Measurements from ENCODE around the gene HPS3.
"Not testable (repeated sequence)": the region's sequence is repeated elsewhere in the genome, so short reads cannot be mapped to it uniquely, and the experiment has no call there.

HPS3 gene

DNA sequence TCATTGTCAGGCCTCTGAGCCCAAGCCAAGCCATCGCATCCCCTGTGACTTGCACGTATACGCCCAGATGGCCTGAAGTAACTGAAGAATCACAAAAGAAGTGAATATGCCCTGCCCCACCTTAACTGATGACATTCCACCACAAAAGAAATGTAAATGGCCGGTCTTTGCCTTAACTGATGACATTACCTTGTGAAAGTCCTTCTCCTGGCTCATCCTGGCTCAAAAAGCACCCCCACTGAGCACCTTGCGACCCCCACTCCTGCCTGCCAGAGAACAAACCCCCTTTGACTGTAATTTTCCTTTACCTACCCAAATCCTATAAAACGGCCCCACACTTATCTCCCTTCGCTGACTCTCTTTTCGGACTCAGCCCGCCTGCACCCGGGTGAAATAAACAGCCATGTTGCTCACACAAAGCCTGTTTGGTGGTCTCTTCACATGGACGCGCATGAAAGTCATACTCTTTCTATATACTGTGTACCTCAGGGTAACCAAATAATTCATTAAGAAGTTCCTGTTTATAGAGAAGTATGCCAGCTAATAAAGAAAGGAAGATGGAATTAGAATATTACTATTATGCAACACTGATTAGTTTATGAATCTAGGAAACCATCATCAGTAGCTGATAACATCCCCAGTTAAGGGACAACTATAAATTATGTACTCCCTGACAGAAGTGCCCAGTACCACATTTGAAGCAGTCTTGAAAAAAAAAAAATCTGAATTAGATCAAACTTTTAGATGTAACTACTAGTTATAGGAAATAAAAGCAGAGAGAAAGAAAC is 67.6 kb downstream of the HPS3 start:
- DNase-seq: not testable (repeated sequence)

DNA sequence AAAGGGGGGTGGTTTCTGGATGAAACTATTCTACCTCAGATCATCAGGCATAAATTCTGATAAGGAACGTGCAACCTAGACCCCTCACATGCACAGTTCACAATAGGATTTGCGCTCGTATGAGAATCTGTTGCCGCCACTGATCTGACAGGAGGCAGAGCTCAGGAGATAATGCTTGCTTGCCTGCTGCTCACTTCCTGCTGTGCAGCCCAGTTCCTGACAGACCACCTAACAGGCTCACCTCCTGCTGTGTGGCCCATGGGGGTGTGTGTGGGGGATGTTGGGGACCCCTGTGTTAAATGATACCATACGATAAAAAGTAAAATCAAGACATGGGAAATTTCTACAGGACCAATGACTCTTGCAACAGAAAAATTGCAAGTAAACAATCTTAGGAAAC is 68.2 kb downstream of the HPS3 start:
- DNase-seq: peak; percentile 33

- DNase-seq: no peak
Measured at GRCh38 chr3:149198611-149199010, 69.2 kb downstream of the HPS3 start.

- no peak for DNase-seq
Measured at GRCh38 chr3:149199474-149199873, 70.0 kb downstream of the HPS3 start.

DNA sequence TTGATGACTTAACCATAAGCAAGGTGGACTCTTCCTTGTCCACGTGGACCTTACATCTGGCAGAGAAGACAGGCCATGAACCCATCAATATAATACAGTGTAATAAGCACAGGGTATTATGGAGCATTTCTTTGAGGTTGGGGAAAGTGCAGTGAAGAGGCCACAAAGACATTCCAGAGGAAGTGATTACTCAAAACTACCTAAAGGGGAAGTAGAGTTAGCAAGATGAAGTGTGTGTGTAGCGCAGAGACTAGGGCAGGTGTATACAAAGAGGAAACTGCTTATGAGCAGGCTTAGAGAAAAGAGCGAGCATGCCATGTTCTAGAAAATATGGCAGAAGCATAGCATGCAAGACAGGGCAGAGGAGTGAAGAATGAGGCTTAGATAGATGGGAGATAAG is 74.3 kb downstream of the HPS3 start:
- DNase-seq: no peak

DNA sequence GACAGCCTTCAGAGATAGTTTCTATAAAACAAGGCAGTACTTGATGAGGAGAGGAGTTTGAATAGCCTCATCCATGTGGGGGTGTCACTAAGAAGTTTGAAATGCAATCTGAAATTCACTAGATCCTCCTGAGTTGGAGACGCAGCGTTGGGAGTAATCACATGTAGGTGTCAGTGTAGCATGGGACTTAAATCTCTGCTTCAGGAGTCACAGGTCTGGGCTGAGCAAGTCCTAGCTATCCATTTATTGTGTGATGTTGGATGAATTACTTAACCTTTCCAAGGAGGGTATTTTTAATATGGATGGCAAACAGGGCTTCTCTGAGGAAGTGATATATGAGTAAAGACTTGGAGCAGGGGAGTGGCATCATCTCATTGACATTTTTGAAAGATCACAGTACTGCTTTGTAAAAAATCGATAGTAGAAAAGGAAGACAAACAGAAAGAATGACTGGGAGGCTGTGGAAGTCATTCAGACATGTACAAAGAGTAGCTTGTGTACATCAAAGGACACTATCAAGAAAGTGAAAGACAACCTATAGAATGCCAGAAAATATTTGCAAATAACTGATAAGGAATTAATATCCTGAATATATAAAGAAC is 75.1 kb downstream of the HPS3 start:
- DNase-seq: no peak

DNA sequence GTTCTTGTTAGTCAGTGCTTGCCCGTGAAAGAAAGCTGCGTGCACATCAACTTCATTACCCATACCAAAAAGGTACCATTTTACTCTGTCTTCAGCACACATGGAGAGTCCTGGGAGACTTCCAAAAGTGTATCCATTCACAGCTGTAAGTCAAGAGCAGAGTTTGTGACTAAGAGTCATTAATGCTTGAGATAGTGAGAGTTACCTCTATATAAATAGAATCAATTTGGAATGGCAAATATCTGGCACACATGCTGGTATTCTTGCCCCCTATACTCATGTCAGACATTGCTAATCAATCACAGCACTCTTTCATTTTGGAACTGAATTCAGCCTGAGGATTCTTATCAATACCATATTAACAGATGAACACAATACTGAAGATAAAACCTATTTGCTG is 78.0 kb downstream of the HPS3 start:
- no peak for DNase-seq

- no peak for DNase-seq
Measured at GRCh38 chr3:149209431-149209830, 80.0 kb downstream of the HPS3 start.

DNA sequence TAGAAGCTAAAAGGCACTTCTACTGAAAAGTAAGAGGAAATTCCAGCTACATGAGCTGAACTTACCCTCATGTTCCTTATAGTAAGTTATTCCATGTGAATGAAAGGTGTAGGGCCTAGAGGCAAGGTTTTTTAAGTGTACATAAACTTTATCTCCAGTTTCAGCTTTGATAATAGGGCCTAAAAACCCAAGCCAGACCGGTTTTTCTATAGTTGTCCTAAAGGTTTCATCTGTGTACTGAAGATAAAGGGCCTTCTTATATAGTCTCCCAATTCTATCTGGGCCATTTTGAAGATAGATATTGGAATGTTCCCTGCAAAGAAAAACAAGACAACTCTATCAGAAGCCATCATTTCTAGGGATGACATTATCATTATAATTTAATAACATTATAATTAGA is 82.9 kb downstream of the HPS3 start:
- no peak for DNase-seq

GRCh38 chr3:149214702-149215101 is 85.3 kb downstream of the HPS3 start:
- no peak for DNase-seq

GRCh38 chr3:149215515-149215914 is 86.1 kb downstream of the HPS3 start:
- peak; percentile 40 for DNase-seq

DNA sequence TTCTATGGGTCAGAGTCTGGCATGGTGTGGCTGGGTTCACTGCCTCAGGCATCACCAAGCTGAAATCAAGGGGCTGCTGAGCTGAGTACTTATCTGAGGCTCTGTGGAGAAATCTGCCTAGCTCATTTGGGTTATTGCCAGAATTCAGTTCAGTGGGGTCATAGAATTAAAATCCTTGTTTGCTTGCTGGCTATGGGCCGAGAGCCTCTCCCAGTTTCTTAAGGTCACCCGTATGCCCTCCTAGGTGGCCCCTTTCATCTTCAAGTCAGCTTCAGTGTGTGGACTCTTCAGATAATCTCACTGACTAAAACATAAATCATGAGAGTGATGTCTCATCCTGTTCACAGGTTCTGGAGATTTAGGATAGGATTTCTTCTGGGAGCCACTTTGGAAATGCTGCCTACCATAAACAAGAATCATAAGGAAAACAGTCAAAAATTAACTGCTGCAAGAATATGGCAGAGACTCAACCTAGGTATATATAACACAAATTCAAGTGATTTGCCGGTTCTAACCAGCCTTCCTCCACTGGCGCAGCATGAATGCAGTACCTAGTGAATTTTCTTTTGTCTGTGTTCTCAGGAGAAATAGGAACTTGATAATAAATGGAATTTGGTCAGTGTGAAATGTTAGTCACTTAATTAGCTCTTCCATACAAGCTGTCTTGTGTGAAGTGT is 86.9 kb downstream of the HPS3 start:
- peak; percentile 40 for DNase-seq

- no peak for DNase-seq
Measured at GRCh38 chr3:149217347-149217746, 87.9 kb downstream of the HPS3 start.

DNA sequence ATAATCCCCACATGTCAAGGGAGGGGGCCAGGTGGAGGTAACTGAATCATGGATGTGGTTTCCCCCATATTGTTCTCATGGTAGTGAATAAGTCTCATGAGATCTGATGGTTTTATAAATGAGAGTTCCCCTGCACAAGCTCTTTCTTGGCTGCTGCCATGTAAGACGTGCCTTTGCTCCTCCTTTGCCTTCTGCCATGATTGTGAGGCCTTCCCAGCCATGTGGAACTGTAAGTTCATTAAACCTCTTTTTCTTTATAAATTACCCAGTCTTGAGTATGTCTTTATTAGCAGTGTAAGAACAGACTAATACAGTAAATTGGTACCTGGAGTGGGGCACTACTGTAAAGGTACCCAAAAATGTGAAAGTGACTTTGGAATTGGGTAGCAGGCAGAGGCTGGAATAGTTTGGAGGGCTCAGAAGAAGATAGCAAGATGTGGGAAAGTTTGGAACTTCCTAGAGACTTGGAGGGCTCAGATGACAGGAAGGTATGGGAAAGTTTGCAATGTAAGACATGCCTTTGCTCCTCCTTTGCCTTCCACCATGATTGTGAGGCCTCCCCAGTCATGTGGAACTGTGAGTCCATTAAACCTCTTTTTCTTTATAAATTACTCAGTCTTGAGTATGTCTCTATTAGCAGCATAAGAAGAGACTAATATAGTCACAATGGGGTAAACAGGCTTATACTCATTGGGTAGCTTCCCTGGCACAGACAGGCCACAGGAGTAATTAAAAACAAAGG is 90.1 kb downstream of the HPS3 start:
- DNase-seq: not testable (repeated sequence)

DNA sequence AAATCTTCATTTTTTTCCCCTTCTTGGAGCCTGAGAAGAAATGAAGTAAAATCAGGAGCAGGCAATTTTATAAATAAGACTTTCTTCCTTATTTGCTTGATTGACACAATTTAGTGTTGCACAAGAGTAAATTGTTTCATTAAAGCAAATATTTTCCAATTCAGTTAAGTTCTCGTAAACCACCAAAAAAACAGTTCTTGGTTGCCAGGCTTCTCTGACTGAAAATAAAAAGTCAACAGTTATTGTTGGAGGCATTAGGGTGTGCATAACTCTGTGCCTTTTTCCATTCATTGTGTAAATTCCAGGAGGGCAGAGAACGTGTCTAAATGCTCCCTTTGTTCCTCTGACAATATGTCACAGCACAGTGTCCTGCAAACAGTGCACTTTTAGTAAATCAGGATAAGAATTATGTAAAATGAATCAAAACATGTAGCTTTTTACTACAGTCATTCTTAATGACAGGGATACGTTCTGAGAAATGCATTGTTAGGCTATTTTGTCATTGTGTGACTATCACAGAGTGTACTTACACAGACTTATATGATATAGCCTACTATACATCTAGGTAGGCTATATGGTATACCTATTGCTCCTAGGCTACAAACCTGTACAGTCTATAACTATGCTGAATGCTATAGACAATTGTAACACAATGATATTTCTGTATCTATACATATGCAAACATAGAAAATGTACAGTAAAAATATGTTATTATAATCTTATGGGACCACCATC is 92.5 kb downstream of the HPS3 start, which contains the start of gene CP:
Gene CP (minus strand): TSS at position 47 of the 735 bp plus-strand sequence. CDS start 37 bp downstream, at position 10.
- peak; percentile 40 for DNase-seq
